Pancreas (tissue), 10 donors: Measurements from ENCODE around the gene PER2. TPM values are rescaled to one million over a fixed set of nuclear protein-coding genes. Genes with fewer than 3 reads are reported as not detected.

Experiments used
- ATAC-seq, 4 donors: fragments of 200-7000 bp; cut with Tn5 transposase; one replicate each; pipeline versions ENCODE4 v1.8.0 to v1.9.1; 2020; ENCODE audit warnings: mild to moderate bottlenecking in 4 of 4, moderate library complexity in 4 of 4
- DNase-seq, 6 donors: peaks; one replicate each; pipeline ENCODE4 v3.0.0-alpha.2; 2020
- FAIRE-seq: peaks from 2 replicates; lab custom pipeline; 2012; peaks lifted over from hg19 to GRCh38; lab: Jason Lieb, UNC
- H3K27ac ChIP-seq, 4 donors: fragments of 200-600 bp; sonication (generic); 1 replicate in 3 of 4; 2 replicates in 1 of 4; pipeline versions ENCODE4 v1.5.0 to v1.8.0; 2020
- H3K27me3 ChIP-seq, 4 donors: fragments of 200-600 bp; one replicate each; pipeline ENCODE4 v1.8.0; 2021
- H3K36me3 ChIP-seq, 3 donors: fragments of 200-600 bp; sonication (generic) in 1 of 3; one replicate each; pipeline versions ENCODE4 v1.5.0 to v1.8.0; 2020 to 2021
- H3K4me1 ChIP-seq, 3 donors: fragments of 200-600 bp; one replicate each; pipeline ENCODE4 v1.8.0; 2021
- H3K4me3 ChIP-seq, 4 donors: fragments of 200-600 bp; sonication (generic) in 2 of 4; one replicate each; pipeline versions ENCODE4 v1.5.0 to v1.8.0; 2020 to 2021
- H3K9me3 ChIP-seq, 4 donors: fragments of 200-600 bp; one replicate each; pipeline ENCODE4 v1.8.0; 2021
- CTCF ChIP-seq, 4 donors: fragments of 200-600 bp; sonication (generic) in 3 of 4; IDR thresholded peaks; one replicate each; pipeline versions ENCODE4 v1.5.0 to v1.8.0; 2021; ENCODE audit warnings: antibody characterized with exemption in 4 of 4
- WGBS, 2 donors: extraction: QIAGEN DNeasy Blood & Tissue Kit; methylation state at CpG; one replicate each; pipeline ENCODE4 v1.1.7; 2013; 5-methylcytosine and 5-hydroxymethylcytosine counted together
- intact Hi-C, 3 donors: fragments of 100-400 bp; cut with DNase I; formaldehyde crosslinking; loops; one replicate each; pipeline versions ENCODE4 v1.11.1 to v1.14.2; 2022
- polyA plus RNA-seq, 2 donors: library from polyadenylated mRNA; stranded (reverse); fragments of 200-250 nt; gene quantifications; one replicate each; pipeline ENCODE4 v1.2.3, GENCODE V29; 2013
- total RNA-seq, 6 donors: library from RNA; stranded (reverse); fragmentation: NEBNext Ultra II Directional in 4 of 6; extraction: Animal tissue kit (Norgen Biotek cat#: 25700) in 4 of 6; gene quantifications; one replicate each; pipeline versions ENCODE4 v1.2.1 to v1.2.4, GENCODE V29; 2021 to 2023
- donor health status: healthy with polysubstance abuse.
- donor health status: DM: no; HTN: no; CAD: no; lungs with moderate emphysema.
- donor health status: DM: no; HTN: no; CAD: no.
- donor health status: control.
- donor health status: control.
- donor health status: Bipolar disorder and iron deficiency.
- donor health status: DM: yes; HTN: yes; CAD: no.
- donor health status: DM: no; HTN: no; CAD: no.
- donor health status: DM: no; HTN: no; CAD: no.
- donor health status: DM: yes; HTN: yes; CAD: no.

The PER2 gene
- total and polyA plus RNA-seq, 8 donors, result 6.9 to 12.2 (median 9.3) TPM

GRCh38 chr2:238263204-238264071 lies 25.0 kb downstream of the PER2 start:
- Histone ChIP-seq H3K4me1 (peaks cover 0 to 4% (median 0%) of the 10 kb centered on the region in 3 donors), H3K27me3 (no peaks in the 10 kb centered on the region), H3K4me3 (no peak overlapping the region), H3K9me3 (no peaks in the 10 kb centered on the region), H3K27ac (peak overlapping the region in 3 of 4 donors; percentile 28 to 36 (median 34)), H3K36me3 (peaks cover 2 to 44% (median 28%) of the 10 kb centered on the region in 3 donors)
- ATAC-seq, result peak; percentile 88 to 96 (median 92)
- peak; percentile 37 for FAIRE-seq
- intact Hi-C loops, result loop anchor here in 2 of 3 donors (5.0 to 10.0 kb wide), 2 partner anchors 61 to 74 kb away; partner anchors contain the start of gene TRAF3IP1 (in 1 of the 2)
- peak; percentile 83 to 93 (median 90) for DNase-seq
- 12 to 15% methylated on average over 13 of the region's 13 CpGs for WGBS, 2 donors
- peak; percentile 63 to 76 (median 69) for TF ChIP-seq CTCF (IDR thresholded peaks at IDR 0.05)

GRCh38 chr2:238262496-238263122 lies 25.8 kb downstream of the PER2 start:
- H3K27ac ChIP-seq, result no peak overlapping the region
- H3K4me3 ChIP-seq, result no peak overlapping the region
- H3K36me3 ChIP-seq, result peaks cover 2 to 44% (median 32%) of the 10 kb centered on the region in 3 donors
- intact Hi-C loops, result loop anchor here in 2 of 3 donors (5.0 to 10.0 kb wide), 2 partner anchors 62 to 75 kb away; partner anchors contain the start of gene TRAF3IP1 (in 1 of the 2)
- peaks cover 0 to 4% (median 0%) of the 10 kb centered on the region in 3 donors for H3K4me1 ChIP-seq
- ATAC-seq (no peak), DNase-seq (peak in 1 of 6 donors; percentile 28), FAIRE-seq (no peak)
- TF ChIP-seq CTCF (IDR thresholded peaks at IDR 0.05), result no peak
- no peaks in the 10 kb centered on the region for H3K9me3 ChIP-seq
- 90 to 91% methylated on average over 12 of the region's 12 CpGs for WGBS, 2 donors
- H3K27me3 ChIP-seq, result no peaks in the 10 kb centered on the region

GRCh38 chr2:238261718-238262375 lies 26.6 kb downstream of the PER2 start:
- TF ChIP-seq CTCF (IDR thresholded peaks at IDR 0.05), result no peak
- WGBS, 2 donors, result 86 to 91% methylated on average over 16 of the region's 16 CpGs
- Histone ChIP-seq H3K9me3 (no peaks in the 10 kb centered on the region), H3K36me3 (peaks cover 2 to 47% (median 27%) of the 10 kb centered on the region in 3 donors), H3K27me3 (no peaks in the 10 kb centered on the region), H3K4me1 (peaks cover 0 to 9% (median 3%) of the 10 kb centered on the region in 3 donors), H3K27ac (no peak overlapping the region), H3K4me3 (no peak overlapping the region)
- DNase-seq (peak in 1 of 6 donors; percentile 42), ATAC-seq (no peak), FAIRE-seq (no peak)
- intact Hi-C loops, result loop anchor here in 2 of 3 donors (5.0 to 10.0 kb wide), 2 partner anchors 63 to 75 kb away; partner anchors contain the start of gene TRAF3IP1 (in 1 of the 2)

- WGBS, 2 donors, result 87 to 88% methylated on average over 18 of the region's 18 CpGs
- Histone ChIP-seq H3K27ac (no peak overlapping the region), H3K4me1 (peaks cover 0 to 11% (median 5%) of the 10 kb centered on the region in 3 donors), H3K27me3 (no peaks in the 10 kb centered on the region), H3K4me3 (no peak overlapping the region), H3K9me3 (no peaks in the 10 kb centered on the region), H3K36me3 (peaks cover 2 to 53% (median 27%) of the 10 kb centered on the region in 3 donors)
- ATAC-seq, result no peak
- TF ChIP-seq CTCF (IDR thresholded peaks at IDR 0.05), result no peak
- DNase-seq, result peak in 1 of 6 donors; percentile 81
- FAIRE-seq, result no peak
- intact Hi-C loops, result loop anchor here in 2 of 3 donors (5.0 to 10.0 kb wide), 2 partner anchors 64 to 76 kb away; partner anchors contain the start of gene TRAF3IP1 (in 1 of the 2)
Observed at GRCh38 chr2:238260883-238261282, 27.5 kb downstream of the PER2 start.
